NK-92 (cell line): ENCODE results near the gene ZBTB16.

ENCODE experiments used
- DNase-seq: peaks from one replicate; lab custom pipeline; 2025; ENCODE audit not compliant: unreplicated experiment; lab: John Stamatoyannopoulos, UW

Gene ZBTB16

GRCh38 chr11:114254571-114255146 lies 195.1 kb downstream of the ZBTB16 start:
- no peak for DNase-seq

GRCh38 chr11:114255289-114255688 lies 195.8 kb downstream of the ZBTB16 start:
- DNase-seq = no peak

- no peak for DNase-seq
Observed at GRCh38 chr11:114256176-114256966, 196.9 kb downstream of the ZBTB16 start.

GRCh38 chr11:114256967-114257286 lies 197.4 kb downstream of the ZBTB16 start:
- DNase-seq = no peak

- no peak for DNase-seq
Observed at GRCh38 chr11:114257621-114258558, 198.4 kb downstream of the ZBTB16 start.

GRCh38 chr11:114258696-114259095 lies 199.2 kb downstream of the ZBTB16 start:
- DNase-seq = no peak

GRCh38 chr11:114259124-114259526 lies 199.6 kb downstream of the ZBTB16 start:
- no peak for DNase-seq

GRCh38 chr11:114259551-114259983 lies 200.1 kb downstream of the ZBTB16 start:
- DNase-seq = no peak

- no peak for DNase-seq
Observed at GRCh38 chr11:114260077-114260476, 200.6 kb downstream of the ZBTB16 start.

- DNase-seq = no peak
Observed at GRCh38 chr11:114260483-114260882, 201.0 kb downstream of the ZBTB16 start.

DNA sequence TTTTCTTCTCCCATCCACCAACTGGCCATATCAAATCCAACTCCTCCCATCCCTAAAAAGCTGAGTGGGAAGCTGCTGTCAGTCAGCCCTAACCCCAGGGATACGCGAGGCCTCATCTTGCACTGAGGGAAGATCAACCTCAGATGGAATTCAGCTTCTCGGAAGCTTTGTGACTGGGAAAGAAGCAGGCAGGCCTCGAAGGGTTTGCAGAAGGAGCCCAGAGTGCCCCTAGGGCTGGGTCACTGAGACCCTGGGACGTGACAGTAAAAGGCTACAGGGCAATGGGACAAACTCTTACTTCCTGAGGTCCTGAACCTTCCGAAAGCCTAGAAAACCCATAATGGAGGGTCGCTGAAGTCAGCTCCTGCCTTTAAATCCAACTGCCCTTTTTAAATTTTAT lies 202.3 kb downstream of the ZBTB16 start:
- DNase-seq = no peak

DNA sequence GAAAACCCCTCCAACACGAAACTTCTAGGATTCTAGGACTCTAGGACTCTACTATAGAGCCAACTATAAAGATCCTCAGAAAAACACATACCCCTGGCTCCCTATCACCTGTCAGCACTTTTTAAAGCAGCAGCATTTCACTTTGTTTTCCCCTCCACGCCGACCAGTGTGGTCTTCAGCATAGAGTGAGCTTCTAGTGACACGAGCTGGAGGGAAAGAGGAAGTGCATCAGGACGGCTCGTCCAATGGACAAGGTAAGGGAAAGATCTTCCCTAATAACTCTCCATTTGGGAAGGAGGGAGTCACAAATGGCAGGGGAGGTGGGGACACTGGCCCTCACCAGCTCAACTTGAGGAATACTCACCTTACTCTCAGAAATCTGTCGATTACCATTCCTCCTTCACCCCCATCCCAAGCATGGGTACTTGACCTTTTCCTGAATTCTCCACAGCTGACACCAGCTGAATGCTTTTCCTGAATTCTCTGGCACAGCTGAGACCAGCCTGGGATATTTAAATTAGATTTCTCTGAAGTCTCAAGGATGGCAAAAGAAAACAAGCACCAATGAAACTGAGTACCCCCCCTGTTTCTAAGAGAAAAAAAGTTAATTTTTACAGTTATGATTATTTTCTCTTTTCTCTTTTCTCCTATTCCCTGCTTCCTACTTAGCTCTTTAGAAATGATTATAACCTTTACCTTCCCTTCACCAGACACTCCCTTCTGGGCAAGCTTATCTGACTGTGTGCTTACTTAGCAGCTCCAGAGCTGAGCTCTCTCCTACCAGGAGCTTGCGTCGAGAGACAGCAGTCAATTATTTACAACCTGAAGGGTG lies 203.4 kb downstream of the ZBTB16 start:
- DNase-seq = no peak

GRCh38 chr11:114263513-114264170 lies 204.1 kb downstream of the ZBTB16 start:
- DNase-seq = no peak

DNA sequence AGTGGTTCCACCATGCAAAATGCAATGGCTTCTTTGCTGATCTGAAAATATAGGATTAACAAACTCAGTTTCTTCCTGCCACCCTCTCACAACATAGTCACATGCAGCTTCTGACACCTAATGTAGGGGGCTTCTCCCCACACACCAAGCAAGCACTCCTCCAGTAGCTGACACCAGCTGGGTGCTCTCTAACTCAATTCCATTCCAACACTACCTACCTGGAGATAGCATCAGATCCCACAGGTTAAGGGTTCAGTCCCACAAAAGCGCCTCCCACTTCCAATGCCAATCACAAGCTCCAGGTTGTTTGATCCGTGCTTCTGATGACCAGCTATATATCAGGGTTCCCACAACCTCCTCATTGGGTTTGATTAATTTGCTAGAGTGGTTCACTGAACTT lies 204.9 kb downstream of the ZBTB16 start:
- no peak for DNase-seq

DNA sequence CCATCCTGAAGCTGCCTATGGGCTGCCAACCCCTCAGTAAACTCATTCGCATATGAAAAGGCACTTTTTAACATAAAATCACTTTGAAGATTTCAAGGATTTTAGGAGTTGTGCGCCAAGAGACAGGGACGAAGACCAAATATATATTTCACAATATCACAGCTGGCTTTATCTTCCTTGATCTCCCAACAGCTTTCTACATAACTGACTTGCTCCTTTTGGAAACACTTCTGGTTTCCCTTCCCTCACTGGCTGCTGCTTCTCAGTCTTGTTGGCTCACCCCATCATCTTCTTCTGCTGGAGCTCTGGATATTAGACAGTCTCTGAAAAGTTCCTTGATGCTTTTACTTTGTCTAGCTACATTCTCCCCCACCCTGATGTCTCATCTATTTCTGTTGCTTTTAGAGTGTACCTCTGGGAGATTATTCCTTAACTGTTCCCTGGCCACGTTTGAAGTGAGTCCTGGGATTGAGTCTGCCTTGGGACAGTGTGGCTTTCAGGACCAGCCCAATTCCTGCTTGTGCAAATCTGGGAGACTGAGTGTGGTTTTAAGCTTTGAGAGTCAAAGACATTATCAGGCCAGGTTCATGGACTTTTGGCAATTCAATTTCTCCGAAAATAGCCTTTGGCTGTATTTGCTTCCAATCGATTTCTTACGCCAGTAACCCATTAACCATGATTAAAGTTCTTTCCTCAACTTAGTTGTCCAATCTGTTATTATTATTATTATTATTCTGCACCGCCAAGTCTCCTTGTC lies 205.8 kb downstream of the ZBTB16 start:
- DNase-seq = no peak

DNA sequence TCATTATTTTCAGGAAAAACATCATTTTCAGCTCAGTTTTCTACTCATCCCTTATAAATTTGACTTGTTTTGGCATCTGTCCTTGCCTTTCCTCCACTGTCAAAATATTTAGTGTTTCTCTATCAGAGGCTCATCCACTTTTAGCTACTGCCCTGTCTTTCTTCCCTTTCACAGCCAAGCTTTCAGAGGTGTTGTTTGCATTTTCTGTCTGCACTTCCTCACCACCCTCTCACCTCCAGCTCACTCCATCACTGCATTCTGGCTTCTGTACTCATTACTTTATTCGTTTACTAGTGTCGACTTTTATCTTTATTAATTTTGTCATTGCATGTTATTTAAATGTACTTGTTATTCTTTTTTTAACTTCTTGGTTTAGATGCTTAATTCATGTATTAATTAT lies 210.0 kb downstream of the ZBTB16 start:
- DNase-seq = no peak

- DNase-seq = no peak
Observed at GRCh38 chr11:114270531-114271270, 211.2 kb downstream of the ZBTB16 start.

DNA sequence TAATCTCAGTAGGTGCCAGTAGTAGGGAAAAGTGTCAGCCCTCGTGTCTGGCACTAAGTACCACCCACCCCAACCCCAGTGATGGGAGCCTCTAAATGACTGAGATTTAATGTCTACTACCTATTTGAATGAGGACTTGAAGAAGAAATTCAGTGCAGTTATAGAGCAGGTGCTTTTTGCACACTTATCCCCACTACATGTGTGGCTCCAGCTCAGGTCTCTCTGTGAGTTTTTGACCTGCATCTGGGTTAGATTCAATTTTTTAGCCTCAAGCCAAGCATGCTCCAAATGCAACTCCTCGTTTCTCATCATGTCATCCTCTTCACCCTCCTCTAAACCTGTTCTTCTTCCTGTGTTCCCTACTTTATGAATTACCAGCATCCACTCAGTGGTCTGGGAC lies 211.8 kb downstream of the ZBTB16 start:
- DNase-seq = no peak

DNA sequence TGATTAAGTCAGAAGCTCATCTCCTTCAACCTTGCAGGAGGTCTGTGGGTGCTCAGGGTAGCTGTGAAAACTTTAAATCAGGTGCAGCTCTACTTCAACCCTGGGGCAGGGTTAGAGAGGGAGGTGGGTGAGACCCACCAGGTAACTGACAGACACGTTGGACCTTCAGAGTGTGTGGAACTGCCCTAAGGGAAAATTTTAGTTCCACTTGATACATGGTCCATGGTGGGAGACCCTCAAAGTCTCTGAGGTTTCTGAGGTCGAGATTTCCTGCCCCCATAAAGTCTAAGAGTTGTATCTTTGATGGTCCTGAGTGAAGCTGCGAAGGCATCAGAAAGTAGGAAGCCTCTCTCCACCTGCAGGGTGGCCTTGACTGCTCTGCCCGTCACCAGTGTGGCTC lies 212.8 kb downstream of the ZBTB16 start:
- no peak for DNase-seq
